MCF 10A (cell line): Measurements from ENCODE around the gene PTPN2. TPM values are rescaled to one million over a fixed set of nuclear protein-coding genes. Genes with fewer than 3 reads are reported as not detected.

ENCODE experiments used
- BruUV-seq: library from RNA; stranded (reverse); fragments of 400-500 nt; replicated peaks from 2 replicates; lab custom pipeline; 2021; lab: Mats Ljungman, UMichigan
- CTCF ChIA-PET: fragments of 300-600 bp; sonication (Branson Sonifier 250); formaldehyde crosslinking; extraction: SDS; loops from one replicate; lab custom pipeline; 2021; ENCODE audit warnings: antibody characterized with exemption, inconsistent platforms; lab: Yijun Ruan, JAX
- POLR2A ChIA-PET: fragments of 300-600, 350-650 bp; sonication (Branson Sonifier 250); formaldehyde crosslinking; extraction: SDS; loops from one replicate; lab custom pipeline; 2020; ENCODE audit warnings: antibody characterized with exemption, inconsistent platforms; lab: Yijun Ruan, JAX
- DNase-seq: peaks from one replicate; pipeline ENCODE4 v3.0.0-alpha.2; 2018; ENCODE audit not compliant: unreplicated experiment
- H3K27ac Mint-ChIP-seq: one replicate; pipeline ENCODE4 v1.8.0; 2022; ENCODE audit warnings: mild to moderate bottlenecking, low read depth, mixed read lengths; ENCODE audit not compliant: unreplicated experiment
- H3K27me3 Mint-ChIP-seq: one replicate; pipeline ENCODE4 v1.8.0; 2022; ENCODE audit warnings: mixed read lengths; ENCODE audit not compliant: insufficient read depth, unreplicated experiment
- H3K36me3 Mint-ChIP-seq: one replicate; pipeline ENCODE4 v1.8.0; 2022; ENCODE audit warnings: mild to moderate bottlenecking, moderate library complexity, mixed read lengths; ENCODE audit not compliant: insufficient read depth, unreplicated experiment
- H3K4me1 Mint-ChIP-seq: one replicate; pipeline ENCODE4 v1.8.0; 2022; ENCODE audit warnings: mixed read lengths; ENCODE audit not compliant: insufficient read depth, unreplicated experiment
- H3K4me3 Mint-ChIP-seq: one replicate; pipeline ENCODE4 v1.8.0; 2022; ENCODE audit warnings: mild to moderate bottlenecking, moderate library complexity, mixed read lengths; ENCODE audit not compliant: unreplicated experiment
- H3K9me3 Mint-ChIP-seq: one replicate; pipeline ENCODE4 v1.8.0; 2022; ENCODE audit warnings: mixed read lengths; ENCODE audit not compliant: unreplicated experiment
- intact Hi-C: fragments of 100-400 bp; cut with micrococcal nuclease; formaldehyde crosslinking; loops from 2 replicates; pipeline ENCODE4 v1.14.1; 2022
- total RNA-seq: library from RNA; stranded (reverse); gene quantifications from 2 replicates; pipeline ENCODE4 v1.2.3, GENCODE V29; 2022
- TF ChIP-seq, protein P1 (sequence below): fragments of 200-600 bp; IDR thresholded peaks from one replicate; pipeline ENCODE4 v1.8.0; 2022; ENCODE audit warnings: antibody characterized with exemption, mild to moderate bottlenecking; ENCODE audit not compliant: unreplicated experiment

PTPN2 gene
- total RNA-seq, 1 experiment from 2014 or later = 75.2 TPM

DNA sequence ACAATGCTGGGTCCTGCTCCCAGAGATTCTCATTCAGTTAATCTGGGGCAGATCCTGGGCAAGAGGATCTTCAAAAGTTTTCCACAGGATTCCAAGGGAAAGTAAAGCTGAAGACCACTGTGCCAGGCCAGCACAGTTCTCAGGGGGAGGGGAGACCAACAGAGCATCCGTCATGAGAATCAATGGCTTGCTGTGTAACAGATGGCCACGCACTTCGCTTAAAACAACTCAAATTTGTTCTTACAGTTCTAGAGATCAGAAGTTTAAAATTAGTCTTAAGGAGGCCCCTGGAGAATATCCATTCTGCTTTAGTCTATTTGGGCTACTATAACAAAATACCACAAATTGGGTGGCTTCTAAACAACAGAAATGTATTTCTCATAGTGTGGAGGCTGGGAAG, 46.3 kb upstream of the PTPN2 start:
- CTCF ChIA-PET = interaction anchor here (0.6 to 2.0 kb wide), 2 partner anchors 26 to 201 kb away, joined by 3 to 7 read pairs; no protein-coding TSS in a partner anchor
- Mint-ChIP-seq H3K4me1 (peaks cover 6% of the 10 kb centered on the region), H3K4me3 (no peak overlapping the region), H3K27me3 (no peaks in the 10 kb centered on the region), H3K9me3 (no peaks in the 10 kb centered on the region), H3K36me3 (no peaks in the 10 kb centered on the region), H3K27ac (no peak overlapping the region)
- no TSS peak for BruUV-seq
- intact Hi-C loops = loop anchor here (5.0 kb wide), 1 partner anchor 538 kb away; no protein-coding TSS in a partner anchor
- POLR2A ChIA-PET = interaction anchor here (0.6 kb wide), 1 partner anchor 207 kb away, joined by 3 read pairs; no protein-coding TSS in a partner anchor
- TF ChIP-seq, protein P1, sequence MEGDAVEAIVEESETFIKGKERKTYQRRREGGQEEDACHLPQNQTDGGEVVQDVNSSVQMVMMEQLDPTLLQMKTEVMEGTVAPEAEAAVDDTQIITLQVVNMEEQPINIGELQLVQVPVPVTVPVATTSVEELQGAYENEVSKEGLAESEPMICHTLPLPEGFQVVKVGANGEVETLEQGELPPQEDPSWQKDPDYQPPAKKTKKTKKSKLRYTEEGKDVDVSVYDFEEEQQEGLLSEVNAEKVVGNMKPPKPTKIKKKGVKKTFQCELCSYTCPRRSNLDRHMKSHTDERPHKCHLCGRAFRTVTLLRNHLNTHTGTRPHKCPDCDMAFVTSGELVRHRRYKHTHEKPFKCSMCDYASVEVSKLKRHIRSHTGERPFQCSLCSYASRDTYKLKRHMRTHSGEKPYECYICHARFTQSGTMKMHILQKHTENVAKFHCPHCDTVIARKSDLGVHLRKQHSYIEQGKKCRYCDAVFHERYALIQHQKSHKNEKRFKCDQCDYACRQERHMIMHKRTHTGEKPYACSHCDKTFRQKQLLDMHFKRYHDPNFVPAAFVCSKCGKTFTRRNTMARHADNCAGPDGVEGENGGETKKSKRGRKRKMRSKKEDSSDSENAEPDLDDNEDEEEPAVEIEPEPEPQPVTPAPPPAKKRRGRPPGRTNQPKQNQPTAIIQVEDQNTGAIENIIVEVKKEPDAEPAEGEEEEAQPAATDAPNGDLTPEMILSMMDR = no peak
- no peak for DNase-seq

DNA sequence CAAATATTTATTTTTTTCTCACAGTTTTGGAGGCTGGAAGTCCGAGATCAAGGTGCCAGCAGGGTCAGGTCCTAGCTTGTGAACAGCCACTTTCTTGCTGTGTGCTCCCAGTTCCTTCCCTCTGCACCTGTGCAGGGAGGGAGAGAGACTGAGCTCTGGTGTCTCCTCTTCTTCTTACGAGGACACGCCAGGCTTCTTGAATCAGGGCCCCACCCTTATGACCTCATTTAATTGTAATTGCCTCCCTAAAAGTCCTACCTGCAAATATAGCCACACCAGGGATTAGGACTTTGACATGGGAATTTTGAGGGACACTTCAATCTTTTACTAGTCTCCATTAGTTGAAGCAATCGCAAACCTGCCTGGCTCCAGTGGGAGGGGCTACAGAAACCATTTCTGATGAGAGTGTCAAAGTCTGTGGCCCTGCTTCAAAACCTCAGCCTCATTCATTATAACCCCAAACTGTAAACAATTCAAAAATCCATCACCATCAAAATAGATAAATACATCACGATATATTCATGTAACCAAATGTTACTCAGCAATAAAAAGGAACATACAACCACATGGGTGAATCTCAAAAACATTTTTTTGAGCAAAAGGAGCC, 45.5 kb upstream of the PTPN2 start:
- Mint-ChIP-seq H3K27ac (no peak overlapping the region), H3K27me3 (no peaks in the 10 kb centered on the region), H3K4me1 (peaks cover 4% of the 10 kb centered on the region), H3K4me3 (no peak overlapping the region), H3K36me3 (no peaks in the 10 kb centered on the region), H3K9me3 (no peaks in the 10 kb centered on the region)
- no peak for DNase-seq
- intact Hi-C loops = loop anchor here (5.0 kb wide), 1 partner anchor 537 kb away; no protein-coding TSS in a partner anchor
- ChIA-PET POLR2A (interaction anchor here (1.2 kb wide), 1 partner anchor 40 kb away, joined by 3 read pairs; no protein-coding TSS in a partner anchor), CTCF (interaction anchor here (0.8 to 2.0 kb wide), 4 partner anchors 25 to 202 kb away, joined by 3 to 7 read pairs (median 4); no protein-coding TSS in a partner anchor)
- BruUV-seq = no TSS peak
- TF ChIP-seq, protein P1 = no peak

DNA sequence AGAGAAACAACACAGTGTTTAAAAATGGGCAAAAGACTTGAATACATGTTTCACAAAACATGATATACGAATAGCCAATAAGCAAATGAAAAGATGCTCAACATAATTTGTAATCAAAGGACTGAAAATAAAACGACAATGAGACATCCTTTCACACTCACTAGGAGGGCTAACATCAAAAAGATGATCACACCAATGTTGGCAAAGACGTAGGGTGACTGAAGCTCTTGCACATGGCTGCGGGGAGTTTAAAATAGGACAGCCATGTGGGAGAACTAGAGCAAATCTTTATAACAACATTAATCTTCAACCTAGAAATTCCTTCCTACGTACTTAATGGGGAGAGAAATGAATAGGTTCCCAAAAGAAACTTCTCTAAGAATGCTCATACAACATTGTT, 44.6 kb upstream of the PTPN2 start:
- Mint-ChIP-seq H3K27me3 (no peaks in the 10 kb centered on the region), H3K36me3 (no peaks in the 10 kb centered on the region), H3K4me1 (no peaks in the 10 kb centered on the region), H3K9me3 (no peaks in the 10 kb centered on the region), H3K27ac (no peak overlapping the region), H3K4me3 (no peak overlapping the region)
- POLR2A ChIA-PET = interaction anchor here (0.6 to 1.2 kb wide), 2 partner anchors 39 to 543 kb away, joined by 3 read pairs; no protein-coding TSS in a partner anchor
- CTCF ChIA-PET = interaction anchor here (0.7 to 1.0 kb wide), 2 partner anchors 35 to 310 kb away, joined by 3 to 6 read pairs; no protein-coding TSS in a partner anchor
- TF ChIP-seq, protein P1 = no peak
- intact Hi-C loops = no loop called here
- no peak for DNase-seq
- no TSS peak for BruUV-seq

DNA sequence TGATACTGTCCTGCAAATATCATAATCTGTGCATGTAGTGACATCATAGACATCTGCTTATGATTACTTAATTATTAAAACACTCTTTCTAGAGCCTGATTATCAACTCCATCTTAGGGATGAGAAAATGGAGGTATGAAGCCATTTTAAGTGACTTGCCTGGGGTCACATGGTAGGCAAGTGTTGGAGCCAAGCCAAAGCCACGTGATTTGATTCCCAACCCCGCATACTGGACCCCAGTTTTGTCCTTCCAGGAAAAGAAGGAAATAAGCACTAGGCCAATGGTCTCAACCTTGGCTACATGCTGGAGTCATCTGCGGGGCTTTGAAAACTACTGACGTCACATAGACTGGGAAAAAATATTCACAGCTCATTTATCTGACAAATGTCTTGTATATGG, 44.2 kb upstream of the PTPN2 start:
- no peaks in the 10 kb centered on the region for H3K27me3 Mint-ChIP-seq
- H3K36me3 Mint-ChIP-seq = no peaks in the 10 kb centered on the region
- no TSS peak for BruUV-seq
- H3K4me3 Mint-ChIP-seq = no peak overlapping the region
- DNase-seq = no peak
- TF ChIP-seq, protein P1 = no peak
- intact Hi-C loops = no loop called here
- no peaks in the 10 kb centered on the region for H3K4me1 Mint-ChIP-seq
- no peaks in the 10 kb centered on the region for H3K9me3 Mint-ChIP-seq
- CTCF ChIA-PET = interaction anchor here (0.7 kb wide), 1 partner anchor 310 kb away, joined by 3 read pairs; no protein-coding TSS in a partner anchor
- no peak overlapping the region for H3K27ac Mint-ChIP-seq
- POLR2A ChIA-PET = interaction anchor here (0.6 kb wide), 1 partner anchor 542 kb away, joined by 3 read pairs; no protein-coding TSS in a partner anchor
